ENCODE data around the gene APLP1. TPM values are rescaled to one million over a fixed set of nuclear protein-coding genes. Genes with fewer than 3 reads are reported as not detected.

Gene APLP1
- total RNA-seq, 4 donors from 2014 or later: 0.44 to 1.7 (median 0.76) TPM; not detected in 1

- Histone ChIP-seq H3K4me1 (peaks cover 14 to 23% (median 14%) of the 10 kb centered on the region in 3 donors), H3K36me3 (no peaks in the 10 kb centered on the region), H3K27ac (no peak overlapping the region), H3K27me3 (peaks cover 6 to 91% (median 15%) of the 10 kb centered on the region in 4 donors), H3K9me3 (no peaks in the 10 kb centered on the region), H3K4me3 (no peak overlapping the region)
- intact Hi-C loops (cut with DNase I): no loop called here
- TF ChIP-seq CTCF (IDR thresholded peaks at IDR 0.05) (no peak), POLR2A (IDR thresholded peaks at IDR 0.05) (no peak)
- no peak for DNase-seq
- WGBS, 2 donors: 0 to 33% methylated on average over 1 to 10 of the region's 24 CpGs
Measured at GRCh38 chr19:35860436-35860817, 7.9 kb upstream of the APLP1 start.

DNA sequence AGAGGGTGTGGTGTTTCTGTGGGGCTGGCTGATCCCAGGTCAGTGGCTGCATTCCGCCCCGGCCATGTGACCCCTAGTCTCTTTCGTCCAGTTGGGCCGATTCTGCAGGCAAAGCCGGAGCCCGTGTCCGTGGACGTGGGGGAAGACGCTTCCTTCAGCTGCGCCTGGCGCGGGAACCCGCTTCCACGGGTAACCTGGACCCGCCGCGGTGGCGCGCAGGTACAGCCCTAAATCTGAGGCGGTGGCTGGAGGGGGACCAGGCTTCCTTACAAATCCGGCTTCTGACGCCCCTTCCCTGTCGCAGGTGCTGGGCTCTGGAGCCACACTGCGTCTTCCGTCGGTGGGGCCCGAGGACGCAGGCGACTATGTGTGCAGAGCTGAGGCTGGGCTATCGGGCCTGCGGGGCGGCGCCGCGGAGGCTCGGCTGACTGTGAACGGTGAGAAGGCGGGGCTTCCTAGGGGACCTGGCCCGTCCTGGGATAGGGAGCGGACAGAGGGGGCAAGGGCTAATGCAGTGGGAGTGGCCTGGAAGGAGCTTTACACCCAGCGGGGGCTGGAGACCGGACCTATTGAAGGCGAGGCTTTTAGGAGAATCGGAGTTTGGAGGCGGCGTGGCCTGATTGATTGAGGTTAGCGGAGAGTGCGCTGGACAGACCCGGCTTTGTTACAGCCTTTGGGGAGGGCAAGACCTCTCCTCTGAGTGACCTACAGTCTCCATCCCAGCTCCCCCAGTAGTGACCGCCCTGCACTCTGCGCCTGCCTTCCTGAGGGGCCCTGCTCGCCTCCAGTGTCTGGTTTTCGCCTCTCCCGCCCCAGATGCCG is 7.3 kb upstream of the APLP1 start:
- Histone ChIP-seq H3K27me3 (peaks cover 6 to 91% (median 13%) of the 10 kb centered on the region in 4 donors), H3K4me3 (no peak overlapping the region), H3K36me3 (no peaks in the 10 kb centered on the region), H3K9me3 (no peaks in the 10 kb centered on the region), H3K27ac (no peak overlapping the region), H3K4me1 (peaks cover 12 to 19% (median 12%) of the 10 kb centered on the region in 3 donors)
- intact Hi-C loops (cut with DNase I): no loop called here
- DNase-seq: no peak
- 51 to 58% methylated on average over 6 to 12 of the region's 55 CpGs for WGBS, 2 donors
- TF ChIP-seq CTCF (IDR thresholded peaks at IDR 0.05) (no peak), POLR2A (IDR thresholded peaks at IDR 0.05) (no peak)

- DNase-seq: no peak
- TF ChIP-seq POLR2A (IDR thresholded peaks at IDR 0.05): no peak
- no peak for TF ChIP-seq CTCF (IDR thresholded peaks at IDR 0.05)
- H3K9me3 ChIP-seq: no peaks in the 10 kb centered on the region
- H3K36me3 ChIP-seq: no peaks in the 10 kb centered on the region
- intact Hi-C loops (cut with DNase I): no loop called here
- peaks cover 5 to 13% (median 6%) of the 10 kb centered on the region in 3 donors for H3K4me1 ChIP-seq
- H3K27ac ChIP-seq: no peak overlapping the region
- 0 to 39% methylated on average over 3 to 5 of the region's 19 CpGs for WGBS, 2 donors
- H3K4me3 ChIP-seq: no peak overlapping the region
- peaks cover 2 to 91% (median 8%) of the 10 kb centered on the region in 4 donors for H3K27me3 ChIP-seq
Measured at GRCh38 chr19:35861640-35862160, 6.7 kb upstream of the APLP1 start.

DNA sequence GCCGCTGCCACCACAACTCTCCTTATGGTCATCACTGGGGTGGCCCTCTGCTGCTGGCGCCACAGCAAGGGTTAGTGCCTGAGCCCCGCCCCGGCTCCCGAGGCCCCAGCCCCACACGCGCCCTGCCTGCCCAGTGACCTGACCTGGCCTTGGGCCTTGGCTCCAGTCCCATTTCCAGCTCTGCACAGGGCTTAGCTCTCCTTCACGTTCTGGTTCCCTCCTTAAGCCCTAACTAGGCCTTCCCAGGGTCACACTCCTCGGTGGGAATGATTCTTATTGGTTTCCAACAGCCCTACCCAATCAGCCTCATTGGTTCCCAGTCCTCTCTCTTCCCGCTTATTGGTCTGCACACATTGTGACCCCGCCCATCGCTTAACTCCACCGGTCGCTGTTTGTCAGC is 5.8 kb upstream of the APLP1 start:
- H3K27ac ChIP-seq: no peak overlapping the region
- no peak for DNase-seq
- no peaks in the 10 kb centered on the region for H3K9me3 ChIP-seq
- intact Hi-C loops (cut with DNase I): no loop called here
- no peaks in the 10 kb centered on the region for H3K36me3 ChIP-seq
- no peak overlapping the region for H3K4me3 ChIP-seq
- TF ChIP-seq CTCF (IDR thresholded peaks at IDR 0.05) (no peak), POLR2A (IDR thresholded peaks at IDR 0.05) (no peak)
- H3K27me3 ChIP-seq: peaks cover 0 to 87% (median 6%) of the 10 kb centered on the region in 4 donors
- 56 to 91% methylated on average over 8 of the region's 14 CpGs for WGBS, 2 donors
- H3K4me1 ChIP-seq: peaks cover 0 to 7% (median 0%) of the 10 kb centered on the region in 3 donors

- intact Hi-C loops (cut with DNase I): no loop called here
- peaks cover 0 to 8% (median 0%) of the 10 kb centered on the region in 3 donors for H3K4me1 ChIP-seq
- H3K27ac ChIP-seq: no peak overlapping the region
- WGBS, 2 donors: 73 to 81% methylated on average over 3 to 5 of the region's 5 CpGs
- DNase-seq: no peak
- TF ChIP-seq CTCF (IDR thresholded peaks at IDR 0.05) (no peak), POLR2A (IDR thresholded peaks at IDR 0.05) (no peak)
- no peaks in the 10 kb centered on the region for H3K9me3 ChIP-seq
- no peak overlapping the region for H3K4me3 ChIP-seq
- H3K36me3 ChIP-seq: no peaks in the 10 kb centered on the region
- H3K27me3 ChIP-seq: peaks cover 0 to 87% (median 6%) of the 10 kb centered on the region in 4 donors
Measured at GRCh38 chr19:35863018-35863417, 5.4 kb upstream of the APLP1 start.

Measured in esophagus squamous epithelium (tissue), 5 donors.